B cell (primary cell): ENCODE measurements around the gene GABRA6. TPM values are rescaled to one million over a fixed set of nuclear protein-coding genes. Genes with fewer than 3 reads are reported as not detected.

Experiments
- ATAC-seq: fragments of 200-7000 bp; cut with Tn5 transposase; one replicate; pipeline ENCODE4 v1.10.0; 2021; ENCODE audit warnings: low read depth, mild to moderate bottlenecking, moderate number of reproducible peaks, moderate library complexity
- CTCF ChIA-PET: fragments of 350-600 bp; sonication (Branson Sonifier 250); formaldehyde crosslinking; loops from one replicate; lab custom pipeline; 2021; ENCODE audit warnings: antibody characterized with exemption, inconsistent platforms; lab: Charles Lee
- POLR2A ChIA-PET: fragments of 350-600 bp; sonication (Branson Sonifier 250); formaldehyde crosslinking; loops from one replicate; lab custom pipeline; 2021; ENCODE audit warnings: antibody characterized with exemption; lab: Charles Lee
- DNase-seq: peaks from one replicate; pipeline ENCODE4 v3.0.0; 2013
- H2AFZ ChIP-seq: 2 replicates; pipeline ENCODE4 v1.6.1; 2012; ENCODE audit warnings: mild to moderate bottlenecking, low read depth, low read length; ENCODE audit not compliant: insufficient read depth, poor library complexity, severe bottlenecking
- H3K27ac ChIP-seq, 2 donors: 1 replicate in 1 of 2; 2 replicates in 1 of 2; pipeline ENCODE4 v1.5.1; 2012 to 2013; ENCODE audit warnings: low read length in 2 of 2, mild to moderate bottlenecking in 2 of 2, moderate library complexity in 1 of 2
- H3K27me3 ChIP-seq, 4 experiments: fragments of 200-600 bp in 1 of 4; sonication (generic) in 1 of 4; replicated peaks in 1 of 4; 1 replicate in 2 of 4; 2 replicates in 2 of 4; pipeline versions ENCODE4 v1.6.1 to v1.7.0; 2013 to 2016; ENCODE audit warnings: low read length in 3 of 4, mild to moderate bottlenecking in 2 of 4, mixed read lengths in 1 of 4, moderate library complexity in 1 of 4; ENCODE audit not compliant: insufficient read depth in 4 of 4, control insufficient read depth in 3 of 4; ENCODE audit errors: control extremely low read depth in 1 of 4
- H3K36me3 ChIP-seq, 2 experiments: replicated peaks in 1 of 2; 1 replicate in 1 of 2; 2 replicates in 1 of 2; pipeline versions ENCODE4 v1.6.1 to v1.7.1; 2013; ENCODE audit warnings: low read length in 1 of 2; ENCODE audit not compliant: insufficient read depth in 2 of 2, control insufficient read depth in 1 of 2; ENCODE audit errors: control extremely low read depth in 1 of 2, extremely low read depth in 1 of 2
- H3K4me1 ChIP-seq, 2 donors: fragments of 200-600 bp in 1 of 2; sonication (generic) in 1 of 2; 1 replicate in 1 of 2; 2 replicates in 1 of 2; pipeline versions ENCODE4 v1.5.1 to v1.6.1; 2013 to 2017; ENCODE audit warnings: low read length in 2 of 2; ENCODE audit not compliant: control insufficient read depth in 2 of 2, insufficient read depth in 2 of 2
- H3K4me2 ChIP-seq: replicated peaks from 2 replicates; pipeline ENCODE3; 2012; ENCODE audit warnings: mild to moderate bottlenecking, low read depth, low read length; ENCODE audit not compliant: poor library complexity, severe bottlenecking
- H3K4me3 ChIP-seq, 5 experiments: fragments of 200-600 bp in 1 of 5; sonication (generic) in 1 of 5; 1 replicate in 3 of 5; 2 replicates in 2 of 5; pipeline versions ENCODE4 v1.5.1 to v1.7.0; 2011 to 2016; ENCODE audit warnings: low read length in 4 of 5, mild to moderate bottlenecking in 4 of 5, low read depth in 2 of 5, control low read depth in 1 of 5, moderate library complexity in 1 of 5; ENCODE audit not compliant: insufficient read depth in 1 of 5; ENCODE audit errors: control extremely low read depth in 1 of 5, extremely low read depth in 1 of 5
- H3K79me2 ChIP-seq: fragments of 200-600 bp; sonication (generic); one replicate; pipeline ENCODE4 v1.6.0; 2016; ENCODE audit warnings: low read length; ENCODE audit not compliant: control insufficient read depth, insufficient read depth
- H3K9ac ChIP-seq: fragments of 200-600 bp; sonication (generic); 2 replicates; pipeline ENCODE4 v1.6.1; 2017; ENCODE audit warnings: mild to moderate bottlenecking, low read length, moderate library complexity
- H3K9me3 ChIP-seq, 3 donors: one replicate each; pipeline versions ENCODE4 v1.6.1 to v1.7.1; 2013; ENCODE audit warnings: low read length in 2 of 3; ENCODE audit not compliant: control insufficient read depth in 2 of 3, insufficient read depth in 1 of 3; ENCODE audit errors: control extremely low read depth in 1 of 3
- H4K20me1 ChIP-seq: 2 replicates; pipeline ENCODE4 v1.6.0; 2012; ENCODE audit warnings: mild to moderate bottlenecking, low read length; ENCODE audit not compliant: insufficient read depth, control insufficient read depth, poor library complexity, severe bottlenecking
- H3K27ac Mint-ChIP-seq: one replicate; pipeline ENCODE4 v1.8.0; 2021; ENCODE audit warnings: mixed read lengths
- H3K27me3 Mint-ChIP-seq: one replicate; pipeline ENCODE4 v1.8.0; 2021; ENCODE audit warnings: mixed read lengths
- H3K4me1 Mint-ChIP-seq: one replicate; pipeline ENCODE4 v1.8.0; 2021; ENCODE audit warnings: mixed read lengths
- H3K4me3 Mint-ChIP-seq: one replicate; pipeline ENCODE4 v1.8.0; 2021; ENCODE audit warnings: mixed read lengths
- H3K9me3 Mint-ChIP-seq: one replicate; pipeline ENCODE4 v1.8.0; 2022; ENCODE audit warnings: mixed read lengths; ENCODE audit not compliant: insufficient read depth
- CTCF ChIP-seq: fragments of 200-600 bp; IDR thresholded peaks from one replicate; pipeline ENCODE4 v1.8.0; 2022; ENCODE audit warnings: antibody characterized with exemption, mild to moderate bottlenecking
- EZH2 ChIP-seq: IDR thresholded peaks from 2 replicates; pipeline ENCODE4 v1.6.1; 2012; ENCODE audit warnings: borderline replicate concordance, low read depth, mild to moderate bottlenecking, moderate library complexity, low read length; ENCODE audit not compliant: insufficient read depth, poor library complexity, severe bottlenecking
- WGBS: methylation state at CpG from one replicate; pipeline ENCODE4 v1.1.5; 2013; ENCODE audit warnings: missing lambda C conversion rate; ENCODE audit not compliant: insufficient coverage; 5-methylcytosine and 5-hydroxymethylcytosine counted together
- intact Hi-C: fragments of 100-400 bp; cut with micrococcal nuclease; formaldehyde crosslinking; loops from one replicate; pipeline ENCODE4 v1.10.0; 2022
- polyA plus RNA-seq: library from polyadenylated mRNA; depleted of rRNA; stranded (reverse); fragments of >200 nt; gene quantifications from 2 replicates; pipeline ENCODE4 v1.2.3, GENCODE V29; 2012
- total RNA-seq, 2 donors: library from RNA; stranded (reverse); fragments of 120-200 nt in 1 of 2; gene quantifications; 1 replicate in 1 of 2; 2 replicates in 1 of 2; pipeline versions ENCODE4 v1.2.3 to v1.2.4, GENCODE V29; 2013 to 2022

Gene GABRA6
- total and polyA plus RNA-seq, 2 donors (not counting 1 experiment from before 2014, with no cell fraction given), result not detected

GRCh38 chr5:161686881-161687280 lies 1.4 kb downstream of the GABRA6 start:
- Histone ChIP-seq H3K9me3 (no peaks in the 10 kb centered on the region), H3K27ac (no peak overlapping the region), H3K9ac (no peak overlapping the region), H3K36me3 (no peaks in the 10 kb centered on the region), H3K4me1 (no peaks in the 10 kb centered on the region), H2AFZ (no peak overlapping the region), H4K20me1 (no peaks in the 10 kb centered on the region), H3K27me3 (no peaks in the 10 kb centered on the region), H3K4me2 (no peak overlapping the region), H3K4me3 (no peak overlapping the region), H3K79me2 (no peaks in the 10 kb centered on the region)
- WGBS, result 93% methylated on average over 2 of the region's 3 CpGs
- CTCF ChIA-PET, result no interaction called here
- ATAC-seq (no peak), DNase-seq (no peak)
- no peaks in the 10 kb centered on the region for H3K9me3 Mint-ChIP-seq
- H3K4me1 Mint-ChIP-seq, result no peaks in the 10 kb centered on the region
- H3K27ac Mint-ChIP-seq, result no peak overlapping the region
- intact Hi-C loops, result no loop called here
- no peak overlapping the region for H3K4me3 Mint-ChIP-seq
- POLR2A ChIA-PET, result no interaction called here
- no peak for TF ChIP-seq EZH2
- TF ChIP-seq CTCF, result no peak
- H3K27me3 Mint-ChIP-seq, result no peaks in the 10 kb centered on the region

GRCh38 chr5:161687316-161687715 lies 1.8 kb downstream of the GABRA6 start:
- intact Hi-C loops, result no loop called here
- Mint-ChIP-seq H3K27me3 (no peaks in the 10 kb centered on the region), H3K9me3 (no peaks in the 10 kb centered on the region), H3K27ac (no peak overlapping the region), H3K4me1 (no peaks in the 10 kb centered on the region), H3K4me3 (no peak overlapping the region)
- Histone ChIP-seq H2AFZ (no peak overlapping the region), H3K79me2 (no peaks in the 10 kb centered on the region), H3K9ac (no peak overlapping the region), H4K20me1 (no peaks in the 10 kb centered on the region), H3K36me3 (no peaks in the 10 kb centered on the region), H3K4me2 (no peak overlapping the region), H3K27ac (no peak overlapping the region), H3K4me3 (no peak overlapping the region), H3K4me1 (no peaks in the 10 kb centered on the region), H3K27me3 (no peaks in the 10 kb centered on the region), H3K9me3 (no peaks in the 10 kb centered on the region)
- no peak for DNase-seq
- TF ChIP-seq CTCF (no peak), EZH2 (no peak)
- no CpG with 5 or more reads among the region's 2 CpGs for WGBS
- POLR2A ChIA-PET, result no interaction called here
- no peak for ATAC-seq
- CTCF ChIA-PET, result no interaction called here
